ENCODE data around the gene EGFL6. TPM values are rescaled to one million over a fixed set of nuclear protein-coding genes. Genes with fewer than 3 reads are reported as not detected.
"Not testable (repeated sequence)": the region's sequence is repeated elsewhere in the genome, so short reads cannot be mapped to it uniquely, and the experiment has no call there.

Gene EGFL6
- total RNA-seq, 1 experiment from 2014 or later: not detected

DNA sequence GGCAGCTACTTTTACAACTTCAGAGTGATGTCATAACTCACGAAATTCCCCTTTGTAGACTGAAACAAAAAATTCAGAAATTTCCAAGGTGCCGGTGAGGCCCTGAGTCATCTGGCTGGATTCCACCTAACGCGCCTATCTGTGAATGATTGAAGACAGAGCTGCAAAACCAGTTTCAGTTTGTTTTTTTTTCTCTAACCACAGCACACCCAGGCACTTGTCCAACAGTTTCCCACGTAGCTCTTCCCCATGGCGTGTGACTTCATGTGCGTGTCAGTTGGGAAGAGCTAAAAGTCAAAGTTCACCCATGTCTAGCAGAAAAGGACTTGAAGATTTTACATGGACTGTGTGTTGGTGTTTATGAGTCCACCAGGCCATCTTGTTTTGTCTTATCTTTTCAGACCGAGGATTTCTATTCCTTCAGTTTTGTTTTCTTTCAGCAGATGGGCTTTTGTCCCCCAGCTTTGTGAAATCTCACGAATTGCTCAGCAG, 99.9 kb downstream of the EGFL6 start:
- peaks cover 41% of the 10 kb centered on the region for H3K4me1 Mint-ChIP-seq (ENCODE audit: low read depth, unreplicated experiment)
- CTCF ChIA-PET: interaction anchor here (0.7 to 1.4 kb wide), 7 partner anchors 10 to 360 kb away, joined by 3 to 5 read pairs (median 4); partner anchors contain the start of genes GEMIN8, OFD1, RAB9A and TRAPPC2
- no TSS peak for BruUV-seq (replicated peaks)

GRCh38 chrX:13669755-13670154, 100.4 kb downstream of the EGFL6 start:
- intact Hi-C loops (cut with micrococcal nuclease; ENCODE audit: unreplicated experiment); DNase-seq; H3K9me3 Mint-ChIP-seq (ENCODE audit: low read depth, unreplicated experiment); H3K27me3 Mint-ChIP-seq (ENCODE audit: unreplicated experiment); H3K36me3 Mint-ChIP-seq (ENCODE audit: insufficient read depth, unreplicated experiment): not testable (repeated sequence)
- CTCF ChIA-PET: interaction anchor here (0.9 to 1.4 kb wide), 5 partner anchors 15 to 360 kb away, joined by 3 to 5 read pairs (median 4); partner anchors contain the start of genes GEMIN8, OFD1, RAB9A and TRAPPC2
- BruUV-seq (replicated peaks): TSS peak; percentile 89
- peak overlapping the region; percentile 93 for H3K27ac Mint-ChIP-seq (ENCODE audit: unreplicated experiment)
- H3K4me3 Mint-ChIP-seq (ENCODE audit: low read depth, unreplicated experiment): peak overlapping the region; percentile 21
- H3K4me1 Mint-ChIP-seq (ENCODE audit: low read depth, unreplicated experiment): peaks cover 36% of the 10 kb centered on the region

More for the DNA sequence above, 99.9 kb downstream of the EGFL6 start:
- intact Hi-C loops (cut with micrococcal nuclease; ENCODE audit: unreplicated experiment): no loop called here
- Mint-ChIP-seq H3K36me3 (ENCODE audit: insufficient read depth, unreplicated experiment) (peaks cover 8% of the 10 kb centered on the region), H3K9me3 (ENCODE audit: low read depth, unreplicated experiment) (peaks cover 4% of the 10 kb centered on the region), H3K27me3 (ENCODE audit: unreplicated experiment) (no peaks in the 10 kb centered on the region), H3K27ac (ENCODE audit: unreplicated experiment) (peak overlapping the region; percentile 93), H3K4me3 (ENCODE audit: low read depth, unreplicated experiment) (peak overlapping the region; percentile 21)
- TF ChIP-seq, protein P1, sequence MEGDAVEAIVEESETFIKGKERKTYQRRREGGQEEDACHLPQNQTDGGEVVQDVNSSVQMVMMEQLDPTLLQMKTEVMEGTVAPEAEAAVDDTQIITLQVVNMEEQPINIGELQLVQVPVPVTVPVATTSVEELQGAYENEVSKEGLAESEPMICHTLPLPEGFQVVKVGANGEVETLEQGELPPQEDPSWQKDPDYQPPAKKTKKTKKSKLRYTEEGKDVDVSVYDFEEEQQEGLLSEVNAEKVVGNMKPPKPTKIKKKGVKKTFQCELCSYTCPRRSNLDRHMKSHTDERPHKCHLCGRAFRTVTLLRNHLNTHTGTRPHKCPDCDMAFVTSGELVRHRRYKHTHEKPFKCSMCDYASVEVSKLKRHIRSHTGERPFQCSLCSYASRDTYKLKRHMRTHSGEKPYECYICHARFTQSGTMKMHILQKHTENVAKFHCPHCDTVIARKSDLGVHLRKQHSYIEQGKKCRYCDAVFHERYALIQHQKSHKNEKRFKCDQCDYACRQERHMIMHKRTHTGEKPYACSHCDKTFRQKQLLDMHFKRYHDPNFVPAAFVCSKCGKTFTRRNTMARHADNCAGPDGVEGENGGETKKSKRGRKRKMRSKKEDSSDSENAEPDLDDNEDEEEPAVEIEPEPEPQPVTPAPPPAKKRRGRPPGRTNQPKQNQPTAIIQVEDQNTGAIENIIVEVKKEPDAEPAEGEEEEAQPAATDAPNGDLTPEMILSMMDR (IDR thresholded peaks at IDR 0.05; ENCODE audit: unreplicated experiment): no peak
- DNase-seq: peak; percentile 78

- BruUV-seq (replicated peaks): no TSS peak
- CTCF ChIA-PET: interaction anchor here (1.4 kb wide), 1 partner anchor 64 kb away, joined by 4 read pairs; the partner anchor contains the start of genes OFD1 and TRAPPC2
- no peak for DNase-seq
- Mint-ChIP-seq H3K4me1 (ENCODE audit: low read depth, unreplicated experiment) (peaks cover 36% of the 10 kb centered on the region), H3K4me3 (ENCODE audit: low read depth, unreplicated experiment) (no peak overlapping the region), H3K36me3 (ENCODE audit: insufficient read depth, unreplicated experiment) (peaks cover 8% of the 10 kb centered on the region), H3K27ac (ENCODE audit: unreplicated experiment) (peak overlapping the region; percentile 93), H3K9me3 (ENCODE audit: low read depth, unreplicated experiment) (peaks cover 4% of the 10 kb centered on the region), H3K27me3 (ENCODE audit: unreplicated experiment) (no peaks in the 10 kb centered on the region)
- intact Hi-C loops (cut with micrococcal nuclease; ENCODE audit: unreplicated experiment): no loop called here
- TF ChIP-seq, protein P1 (IDR thresholded peaks at IDR 0.05; ENCODE audit: unreplicated experiment): no peak
Observed at GRCh38 chrX:13670197-13670596, 100.8 kb downstream of the EGFL6 start.

GRCh38 chrX:13673016-13673415, 103.6 kb downstream of the EGFL6 start:
- no TSS peak for BruUV-seq (replicated peaks)
- DNase-seq: no peak
- TF ChIP-seq, protein P1 (IDR thresholded peaks at IDR 0.05; ENCODE audit: unreplicated experiment): no peak
- peaks cover 8% of the 10 kb centered on the region for H3K36me3 Mint-ChIP-seq (ENCODE audit: insufficient read depth, unreplicated experiment)
- H3K9me3 Mint-ChIP-seq (ENCODE audit: low read depth, unreplicated experiment): peaks cover 4% of the 10 kb centered on the region
- no peak overlapping the region for H3K27ac Mint-ChIP-seq (ENCODE audit: unreplicated experiment)
- intact Hi-C loops (cut with micrococcal nuclease; ENCODE audit: unreplicated experiment): no loop called here
- no peaks in the 10 kb centered on the region for H3K27me3 Mint-ChIP-seq (ENCODE audit: unreplicated experiment)
- H3K4me1 Mint-ChIP-seq (ENCODE audit: low read depth, unreplicated experiment): peaks cover 17% of the 10 kb centered on the region
- CTCF ChIA-PET: interaction anchor here (0.6 kb wide), 1 partner anchor 628 kb away, joined by 3 read pairs; no protein-coding TSS in a partner anchor
- H3K4me3 Mint-ChIP-seq (ENCODE audit: low read depth, unreplicated experiment): no peak overlapping the region

DNA sequence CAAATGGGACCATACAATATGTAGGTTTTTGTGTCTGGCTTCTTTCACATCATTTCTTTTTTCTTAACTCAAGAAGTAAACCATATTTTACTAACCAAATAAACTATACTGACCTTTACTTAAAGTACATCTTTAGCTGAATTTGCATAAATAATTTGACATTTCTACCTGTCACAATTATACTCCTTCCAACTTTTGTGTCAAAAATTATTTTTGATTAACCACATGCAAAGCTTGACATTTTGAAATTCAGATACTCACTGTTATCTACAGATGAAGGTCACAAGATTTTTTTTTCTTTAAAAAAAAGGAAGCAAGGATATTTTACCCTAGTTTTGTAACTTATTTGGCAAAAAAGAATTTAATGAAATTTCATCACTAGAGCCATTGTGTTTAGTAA, 107.5 kb downstream of the EGFL6 start:
- Mint-ChIP-seq H3K27ac (ENCODE audit: unreplicated experiment) (no peak overlapping the region), H3K9me3 (ENCODE audit: low read depth, unreplicated experiment) (no peaks in the 10 kb centered on the region), H3K4me1 (ENCODE audit: low read depth, unreplicated experiment) (peaks cover 5% of the 10 kb centered on the region), H3K4me3 (ENCODE audit: low read depth, unreplicated experiment) (no peak overlapping the region), H3K36me3 (ENCODE audit: insufficient read depth, unreplicated experiment) (no peaks in the 10 kb centered on the region), H3K27me3 (ENCODE audit: unreplicated experiment) (no peaks in the 10 kb centered on the region)
- no peak for DNase-seq
- CTCF ChIA-PET: no interaction called here
- TF ChIP-seq, protein P1 (IDR thresholded peaks at IDR 0.05; ENCODE audit: unreplicated experiment): no peak
- intact Hi-C loops (cut with micrococcal nuclease; ENCODE audit: unreplicated experiment): no loop called here
- no TSS peak for BruUV-seq (replicated peaks)

GRCh38 chrX:13679700-13680099, 110.3 kb downstream of the EGFL6 start:
- not testable (repeated sequence) for H3K4me3 Mint-ChIP-seq (ENCODE audit: low read depth, unreplicated experiment); BruUV-seq (replicated peaks); H3K9me3 Mint-ChIP-seq (ENCODE audit: low read depth, unreplicated experiment)

More at GRCh38 chrX:13679700-13680099, 110.3 kb downstream of the EGFL6 start:
- H3K36me3 Mint-ChIP-seq (ENCODE audit: insufficient read depth, unreplicated experiment); H3K27me3 Mint-ChIP-seq (ENCODE audit: unreplicated experiment); CTCF ChIA-PET; H3K27ac Mint-ChIP-seq (ENCODE audit: unreplicated experiment); DNase-seq; intact Hi-C loops (cut with micrococcal nuclease; ENCODE audit: unreplicated experiment): not testable (repeated sequence)
- H3K4me1 Mint-ChIP-seq (ENCODE audit: low read depth, unreplicated experiment): peaks cover 13% of the 10 kb centered on the region

Measured in Calu3 (cell line).